GM21825 (cell line): ENCODE data around the gene TARS3.

Source experiments
- ATAC-seq: cut with Tn5 transposase; IDR thresholded peaks from one replicate; pipeline ENCODE4 v1.9.1; 2021; ENCODE audit warnings: mild to moderate bottlenecking, moderate library complexity; ENCODE audit not compliant: unreplicated experiment

The TARS3 gene

GRCh38 chr15:101609742-101610610 lies 114.3 kb downstream of the TARS3 start:
- no peak for ATAC-seq

DNA sequence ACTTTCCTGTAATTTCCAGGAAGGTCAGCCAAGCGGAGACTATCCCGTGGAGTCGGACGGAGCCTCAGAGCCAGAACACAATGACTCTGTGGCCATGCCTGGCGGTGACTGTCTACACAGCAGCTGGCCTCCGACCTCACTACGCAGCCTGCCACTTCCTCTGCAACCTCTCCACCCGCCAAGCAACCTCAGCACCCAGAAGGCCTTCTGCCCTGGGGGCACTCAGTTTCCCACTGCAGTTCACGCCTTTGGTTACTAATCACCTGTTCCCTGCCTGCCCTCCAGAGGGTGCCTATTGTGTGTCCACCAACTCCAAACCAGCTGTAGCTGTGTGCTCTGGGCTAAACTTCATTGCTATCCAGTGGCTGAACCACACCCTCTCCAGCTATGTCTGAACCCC lies 116.1 kb downstream of the TARS3 start:
- ATAC-seq: no peak

- no peak for ATAC-seq
Measured at GRCh38 chr15:101607108-101607507, 117.2 kb downstream of the TARS3 start.

DNA sequence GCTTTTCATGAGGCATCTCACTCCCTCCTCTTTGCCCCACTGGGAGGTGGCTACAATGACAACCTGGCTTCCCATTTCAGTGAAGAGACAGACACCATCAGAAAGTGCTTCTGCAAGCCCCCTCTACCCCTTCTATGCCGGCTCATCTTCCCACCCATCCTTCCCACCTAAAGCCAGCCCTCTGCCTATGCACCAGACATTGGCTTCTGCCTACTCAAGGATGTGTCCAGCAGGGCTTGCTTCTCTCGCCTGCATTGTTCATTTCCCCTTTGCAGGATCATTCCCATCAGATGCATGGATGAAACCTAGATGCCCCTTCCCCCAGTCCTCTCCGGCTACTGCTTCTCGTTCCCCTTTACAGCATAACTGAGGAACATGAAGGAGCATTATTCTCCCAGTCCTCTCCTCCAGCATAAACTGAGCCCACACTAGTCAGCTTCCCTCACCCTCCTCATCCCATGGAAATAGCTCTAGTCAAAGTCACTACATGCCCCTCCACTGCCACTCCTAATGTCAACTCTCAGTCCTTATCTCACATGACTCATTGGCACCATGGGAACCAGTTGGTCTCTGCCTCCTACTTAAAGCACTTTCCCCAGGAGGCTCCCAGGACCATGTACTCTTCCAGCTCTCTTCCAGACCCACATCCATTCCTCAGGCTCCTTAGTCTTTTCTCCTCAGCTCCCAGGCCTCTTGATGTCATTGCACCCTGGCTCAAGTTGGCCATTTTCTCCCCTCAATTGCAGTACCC lies 120.0 kb downstream of the TARS3 start:
- ATAC-seq: no peak
